ENCODE data around the gene AKAP3. TPM values are rescaled to one million over a fixed set of nuclear protein-coding genes. Genes with fewer than 3 reads are reported as not detected.

The AKAP3 gene
- 1 to 10 TPM; 1.3 to 7.4 (median 3.1) TPM for total RNA-seq
- polyA plus RNA-seq: 1 to 10 TPM in 2 of 3 donors, under 1 TPM in 1; 0.40 to 2.1 (median 1.5) TPM
- long read RNA-seq, donor 1: 0 reads
- long read RNA-seq, donor 2, partial matches to known transcripts: 70 of 115 reads
- long read RNA-seq, donor 2, other reads (novel, unspliced or antisense): 45 of 115 reads
- long read RNA-seq, donor 3: 0 reads
- long read RNA-seq, donor 4, partial matches to known transcripts: 0 of 1 reads
- long read RNA-seq, donor 4, other reads (novel, unspliced or antisense): 1 of 1 reads
- long read RNA-seq, donor 5, partial matches to known transcripts: 0 of 5 reads
- long read RNA-seq, donor 5, other reads (novel, unspliced or antisense): 5 of 5 reads
- long read RNA-seq, donor 6: 0 reads
- long read RNA-seq, donor 7, partial matches to known transcripts: 24 of 41 reads
- long read RNA-seq, donor 7, other reads (novel, unspliced or antisense): 17 of 41 reads
- long read RNA-seq, donor 8, partial matches to known transcripts: 123 of 187 reads
- long read RNA-seq, donor 8, other reads (novel, unspliced or antisense): 64 of 187 reads
- long read RNA-seq, donor 9, partial matches to known transcripts: 0 of 1 reads
- long read RNA-seq, donor 9, other reads (novel, unspliced or antisense): 0 of 1 reads
- long read RNA-seq, donor 10: 0 reads

GRCh38 chr12:4648501-4649357, at the start of gene AKAP3, which contains the start of gene NDUFA9:
AKAP3 (minus strand) TSS chr12:4649051; CDS start chr12:4638196, 10,855 bp downstream.
NDUFA9 (plus strand) TSS chr12:4649114; CDS start chr12:4649127, 13 bp downstream.
- intact Hi-C loops (cut with DNase I): no loop called here
- WGBS, 4 donors: 0 to 1% (median 1%) methylated on average over 27 to 39 of the region's 39 CpGs
- Histone ChIP-seq H3K27me3 (no peaks in the 10 kb centered on the region), H3K4me1 (replicated peaks in 1 of 2) (peaks cover 5 to 22% of the 10 kb centered on the region in 2 donors), H3K9me3 (replicated peaks in 1 of 3) (no peaks in the 10 kb centered on the region), H3K27ac (peak within 1 kb of the TSS; percentile 39 to 82 (median 75)), H3K36me3 (replicated peaks in 1 of 2) (no peaks in the 10 kb centered on the region), H3K4me3 (peak within 1 kb of the TSS; percentile 34 to 79 (median 63))
- TF ChIP-seq POLR2A (IDR thresholded peaks at IDR 0.05) (peak; percentile 39 to 59), CTCF (IDR thresholded peaks at IDR 0.05) (no peak)
- peak; percentile 82 to 90 (median 84) for DNase-seq

- no peak for DNase-seq
- Histone ChIP-seq H3K9me3 (replicated peaks in 1 of 3) (no peaks in the 10 kb centered on the region), H3K27ac (no peak overlapping the region), H3K36me3 (replicated peaks in 1 of 2) (peaks cover 0 to 27% of the 10 kb centered on the region in 2 donors), H3K27me3 (no peaks in the 10 kb centered on the region), H3K4me1 (replicated peaks in 1 of 2) (no peaks in the 10 kb centered on the region), H3K4me3 (no peak overlapping the region)
- intact Hi-C loops (cut with DNase I): no loop called here
- TF ChIP-seq CTCF (IDR thresholded peaks at IDR 0.05) (no peak), POLR2A (IDR thresholded peaks at IDR 0.05) (no peak)
- WGBS, 4 donors: 92 to 98% (median 97%) methylated on average over 5 of the region's 5 CpGs
Observed at GRCh38 chr12:4690760-4691159, 41.9 kb upstream of the AKAP3 start.

GRCh38 chr12:4685317-4685716, 36.5 kb upstream of the AKAP3 start:
- Histone ChIP-seq H3K4me3 (no peak overlapping the region), H3K9me3 (replicated peaks in 1 of 3) (no peaks in the 10 kb centered on the region), H3K4me1 (replicated peaks in 1 of 2) (no peaks in the 10 kb centered on the region), H3K27me3 (no peaks in the 10 kb centered on the region), H3K36me3 (replicated peaks in 1 of 2) (peaks cover 0 to 54% of the 10 kb centered on the region in 2 donors), H3K27ac (no peak overlapping the region)
- 89 to 91% (median 90%) methylated on average over 8 of the region's 8 CpGs for WGBS, 4 donors
- TF ChIP-seq CTCF (IDR thresholded peaks at IDR 0.05): no peak
- TF ChIP-seq POLR2A (IDR thresholded peaks at IDR 0.05): no peak
- DNase-seq: no peak
- intact Hi-C loops (cut with DNase I): no loop called here

- Histone ChIP-seq H3K4me1 (replicated peaks in 1 of 2) (no peaks in the 10 kb centered on the region), H3K9me3 (replicated peaks in 1 of 3) (no peaks in the 10 kb centered on the region), H3K36me3 (replicated peaks in 1 of 2) (peaks cover 0 to 37% of the 10 kb centered on the region in 2 donors), H3K4me3 (no peak overlapping the region), H3K27me3 (no peaks in the 10 kb centered on the region), H3K27ac (no peak overlapping the region)
- no peak for DNase-seq
- TF ChIP-seq CTCF (IDR thresholded peaks at IDR 0.05): no peak
- TF ChIP-seq POLR2A (IDR thresholded peaks at IDR 0.05): no peak
- 81 to 98% (median 96%) methylated on average over 3 of the region's 3 CpGs for WGBS, 4 donors
- intact Hi-C loops (cut with DNase I): no loop called here
Observed at GRCh38 chr12:4681732-4682131, 32.9 kb upstream of the AKAP3 start.

All from adrenal gland (tissue), 19 donors.